ENCODE data around the gene NOC2L.

Gene NOC2L

DNA sequence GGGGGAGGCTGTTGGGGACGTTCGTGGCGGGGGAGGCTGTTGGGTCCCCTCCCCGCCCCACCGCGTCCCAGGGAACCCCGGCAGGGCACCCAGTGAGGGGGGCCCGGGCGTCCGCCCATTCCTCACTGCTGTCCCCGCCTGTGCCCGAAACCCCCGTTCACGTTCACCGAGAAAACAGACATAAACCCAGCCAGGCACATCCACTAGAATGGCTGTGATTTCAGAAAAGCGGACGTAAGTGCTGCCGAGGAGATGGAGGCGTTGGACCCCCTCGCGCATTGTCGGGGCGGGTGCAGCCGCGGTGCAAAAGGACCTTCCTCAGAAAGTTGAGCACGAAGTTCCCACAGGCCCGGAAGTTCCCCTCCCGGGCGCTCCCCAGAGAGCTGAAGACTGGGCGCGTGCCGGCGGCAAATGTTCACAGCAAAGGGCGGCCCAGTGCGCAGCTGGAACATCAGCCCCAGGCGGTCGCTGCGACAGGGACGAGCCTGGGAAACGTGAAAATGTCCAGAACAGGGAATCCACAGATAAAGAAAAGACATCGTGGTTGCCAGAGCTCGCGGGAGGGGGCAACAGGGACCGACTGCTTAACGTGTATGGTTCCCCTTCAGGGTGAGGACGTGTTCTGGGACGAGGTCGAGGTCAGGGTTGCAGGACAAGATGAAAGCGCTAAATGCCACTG lies 53.8 kb downstream of the NOC2L start:
- DNase-seq = no peak
- peak overlapping the region; percentile 46 for H3K4me3 ChIP-seq (ENCODE audit: low read depth, low read length)

DNA sequence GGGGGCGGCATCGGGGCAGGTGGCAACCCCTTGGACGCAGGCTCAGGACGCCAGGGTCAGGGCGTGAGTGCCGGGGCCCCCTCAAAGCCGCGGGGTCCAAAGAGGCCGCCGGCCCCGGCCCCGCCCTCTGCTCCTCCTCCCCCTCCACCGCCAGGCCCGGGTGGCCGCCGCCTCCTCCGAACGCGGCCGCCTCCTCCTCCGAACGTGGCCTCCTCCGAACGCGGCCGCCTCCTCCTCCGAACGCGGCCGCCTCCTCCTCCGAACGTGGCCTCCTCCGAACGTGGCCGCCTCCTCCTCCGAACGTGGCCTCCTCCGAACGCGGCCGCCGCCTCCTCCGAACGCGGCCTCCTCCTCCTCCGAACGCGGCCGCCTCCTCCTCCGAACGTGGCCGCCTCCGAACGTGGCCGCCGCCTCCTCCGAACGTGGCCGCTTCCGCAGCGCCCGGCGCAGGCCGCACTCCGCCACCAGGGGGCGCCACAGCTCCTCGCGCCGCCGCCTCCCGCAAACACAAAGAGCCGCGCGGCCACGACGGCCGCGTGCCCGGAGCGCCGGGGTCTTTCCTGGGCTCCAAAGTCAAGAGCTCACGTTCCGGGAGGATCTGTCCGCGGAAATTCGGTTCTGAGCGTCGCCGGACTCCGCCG lies 54.6 kb downstream of the NOC2L start:
- Histone ChIP-seq H3K36me3 (peaks cover 14% of the 10 kb centered on the region), H3K27ac (peak overlapping the region; percentile 74), H3K4me3 (ENCODE audit: low read depth, low read length) (peak overlapping the region; percentile 46), H3K27me3 (ENCODE audit: insufficient read depth, low read depth, severe bottlenecking) (no peaks in the 10 kb centered on the region), H3K9me3 (ENCODE audit: severe bottlenecking) (no peaks in the 10 kb centered on the region)
- peak; percentile 80 for TF ChIP-seq CTCF (IDR thresholded peaks at IDR 0.05; ENCODE audit: low read depth, low read length)
- DNase-seq = peak; percentile 80

More for the DNA sequence above, 53.8 kb downstream of the NOC2L start:
- TF ChIP-seq CTCF (IDR thresholded peaks at IDR 0.05; ENCODE audit: low read depth, low read length) = no peak
- Histone ChIP-seq H3K27me3 (ENCODE audit: insufficient read depth, low read depth, severe bottlenecking) (no peaks in the 10 kb centered on the region), H3K27ac (peak overlapping the region; percentile 74), H3K9me3 (ENCODE audit: severe bottlenecking) (no peaks in the 10 kb centered on the region), H3K36me3 (peaks cover 14% of the 10 kb centered on the region)

DNA sequence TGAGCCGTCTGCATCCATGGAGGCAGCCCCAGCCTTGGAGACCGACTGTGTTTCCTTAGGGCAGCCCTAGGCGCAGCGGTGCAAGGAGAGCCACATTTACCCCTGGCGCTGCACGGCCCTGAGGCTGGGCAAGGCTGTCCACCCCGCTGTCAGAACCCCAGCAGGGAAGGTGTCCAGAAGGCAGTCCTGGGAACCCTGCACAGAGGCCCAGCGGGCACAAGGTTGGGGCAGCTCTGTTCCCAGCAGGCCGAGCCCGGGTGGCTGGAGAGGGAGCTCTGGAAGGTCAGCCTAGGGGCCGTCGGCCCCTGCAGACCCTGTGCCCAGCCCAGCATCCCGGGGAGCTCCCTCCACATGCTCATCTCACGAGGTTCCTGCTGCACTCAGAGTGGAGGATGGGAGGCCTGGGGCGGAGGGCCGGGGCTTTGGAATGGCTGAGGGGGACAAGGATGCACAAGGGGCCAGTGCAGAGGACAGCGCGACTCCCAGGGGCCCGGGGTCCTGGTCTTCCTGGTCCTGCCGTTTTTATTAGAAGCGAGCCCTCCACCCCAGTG lies 55.3 kb downstream of the NOC2L start:
- no peak for DNase-seq
- Histone ChIP-seq H3K27me3 (ENCODE audit: insufficient read depth, low read depth, severe bottlenecking) (no peaks in the 10 kb centered on the region), H3K27ac (no peak overlapping the region), H3K4me3 (ENCODE audit: low read depth, low read length) (peak overlapping the region; percentile 46), H3K9me3 (ENCODE audit: severe bottlenecking) (no peaks in the 10 kb centered on the region), H3K36me3 (peaks cover 14% of the 10 kb centered on the region)
- no peak for TF ChIP-seq CTCF (IDR thresholded peaks at IDR 0.05; ENCODE audit: low read depth, low read length)

GRCh38 chr1:903305-903704 lies 55.8 kb downstream of the NOC2L start:
- H3K27ac ChIP-seq = no peak overlapping the region
- no peak overlapping the region for H3K4me3 ChIP-seq (ENCODE audit: low read depth, low read length)
- peaks cover 14% of the 10 kb centered on the region for H3K36me3 ChIP-seq
- no peak for DNase-seq
- no peak for TF ChIP-seq CTCF (IDR thresholded peaks at IDR 0.05; ENCODE audit: low read depth, low read length)
- no peaks in the 10 kb centered on the region for H3K27me3 ChIP-seq (ENCODE audit: insufficient read depth, low read depth, severe bottlenecking)
- H3K9me3 ChIP-seq (ENCODE audit: severe bottlenecking) = no peaks in the 10 kb centered on the region

DNA sequence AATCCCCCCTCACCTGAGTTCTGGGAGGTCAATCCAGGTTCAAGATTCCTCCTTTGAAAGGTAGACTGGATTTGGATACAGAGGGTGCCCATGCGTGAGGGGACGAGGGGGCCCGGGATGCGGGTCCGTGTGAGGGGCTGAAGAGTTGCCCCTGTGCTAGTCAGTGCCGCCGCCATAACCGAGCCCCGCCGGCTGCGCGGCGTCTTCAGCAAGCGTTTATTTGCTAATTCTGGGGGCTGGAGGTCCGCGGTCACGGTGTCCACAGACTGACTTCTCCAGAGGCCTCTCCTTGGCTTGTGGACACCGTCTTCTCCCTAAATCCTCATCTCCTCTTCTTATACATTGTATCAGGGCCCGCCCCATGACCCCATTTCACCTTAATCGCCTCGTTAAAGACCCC lies 56.3 kb downstream of the NOC2L start:
- no peak for TF ChIP-seq CTCF (IDR thresholded peaks at IDR 0.05; ENCODE audit: low read depth, low read length)

More for the DNA sequence above, 56.3 kb downstream of the NOC2L start:
- no peak overlapping the region for H3K27ac ChIP-seq
- no peaks in the 10 kb centered on the region for H3K9me3 ChIP-seq (ENCODE audit: severe bottlenecking)
- peaks cover 14% of the 10 kb centered on the region for H3K36me3 ChIP-seq
- no peak for DNase-seq
- H3K27me3 ChIP-seq (ENCODE audit: insufficient read depth, low read depth, severe bottlenecking) = no peaks in the 10 kb centered on the region
- H3K4me3 ChIP-seq (ENCODE audit: low read depth, low read length) = no peak overlapping the region

Data from WERI-Rb-1 (cell line).